Esophagus squamous epithelium (tissue), 4 donors: ENCODE measurements around the gene ACACA.

ENCODE experiments used
- POLR2A ChIP-seq, 4 donors: fragments of 450-650 bp; IDR thresholded peaks; one replicate each; pipeline ENCODE4 v1.6.1; 2017; ENCODE audit warnings: antibody characterized with exemption in 4 of 4, mild to moderate bottlenecking in 4 of 4, moderate library complexity in 3 of 4
- TF ChIP-seq, protein P1 (sequence below), 6 experiments: fragments of 450-650 bp in 4 of 6; fragments of 200-600 bp in 2 of 6; sonication (generic) in 2 of 6; IDR thresholded peaks; one replicate each; pipeline ENCODE4 v1.5.1; 2016 to 2019; ENCODE audit warnings: antibody characterized with exemption in 6 of 6, mild to moderate bottlenecking in 4 of 6, moderate library complexity in 4 of 6

DNA sequence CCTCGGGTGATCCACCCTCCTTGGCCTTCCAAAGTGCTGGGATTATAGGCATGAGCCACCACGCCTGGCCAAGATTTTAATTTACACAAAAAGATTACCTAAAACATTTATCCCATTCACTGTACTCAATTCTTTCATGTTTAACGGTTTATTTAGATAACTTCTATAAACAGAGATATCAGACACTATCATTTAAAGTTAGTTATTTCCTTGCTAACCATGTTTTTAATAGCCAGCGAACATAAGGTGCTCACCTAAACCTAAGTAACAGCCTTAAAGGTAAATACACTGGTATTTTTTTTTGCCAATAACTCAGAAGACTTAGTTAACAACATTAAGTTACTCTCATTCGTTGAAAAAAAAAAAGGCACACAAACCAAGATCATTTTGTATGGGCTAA lies 112.9 kb downstream of the ACACA start:
- TF ChIP-seq, protein P1, sequence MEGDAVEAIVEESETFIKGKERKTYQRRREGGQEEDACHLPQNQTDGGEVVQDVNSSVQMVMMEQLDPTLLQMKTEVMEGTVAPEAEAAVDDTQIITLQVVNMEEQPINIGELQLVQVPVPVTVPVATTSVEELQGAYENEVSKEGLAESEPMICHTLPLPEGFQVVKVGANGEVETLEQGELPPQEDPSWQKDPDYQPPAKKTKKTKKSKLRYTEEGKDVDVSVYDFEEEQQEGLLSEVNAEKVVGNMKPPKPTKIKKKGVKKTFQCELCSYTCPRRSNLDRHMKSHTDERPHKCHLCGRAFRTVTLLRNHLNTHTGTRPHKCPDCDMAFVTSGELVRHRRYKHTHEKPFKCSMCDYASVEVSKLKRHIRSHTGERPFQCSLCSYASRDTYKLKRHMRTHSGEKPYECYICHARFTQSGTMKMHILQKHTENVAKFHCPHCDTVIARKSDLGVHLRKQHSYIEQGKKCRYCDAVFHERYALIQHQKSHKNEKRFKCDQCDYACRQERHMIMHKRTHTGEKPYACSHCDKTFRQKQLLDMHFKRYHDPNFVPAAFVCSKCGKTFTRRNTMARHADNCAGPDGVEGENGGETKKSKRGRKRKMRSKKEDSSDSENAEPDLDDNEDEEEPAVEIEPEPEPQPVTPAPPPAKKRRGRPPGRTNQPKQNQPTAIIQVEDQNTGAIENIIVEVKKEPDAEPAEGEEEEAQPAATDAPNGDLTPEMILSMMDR (IDR thresholded peaks at IDR 0.05): no peak
- no peak for TF ChIP-seq POLR2A (IDR thresholded peaks at IDR 0.05)
